GM10266 (cell line): ENCODE measurements around the gene KIF26B.

Experiments
- DNase-seq: peaks from one replicate; pipeline ENCODE4 v3.0.0; 2012; ENCODE audit errors: extremely low spot score
- TF ChIP-seq, protein P1 (sequence below): IDR thresholded peaks from 2 replicates; pipeline ENCODE4 v1.5.1; 2012; ENCODE audit warnings: mild to moderate bottlenecking, low read depth; ENCODE audit not compliant: control insufficient read depth, insufficient read depth; ENCODE audit errors: missing control alignments

KIF26B gene

DNA sequence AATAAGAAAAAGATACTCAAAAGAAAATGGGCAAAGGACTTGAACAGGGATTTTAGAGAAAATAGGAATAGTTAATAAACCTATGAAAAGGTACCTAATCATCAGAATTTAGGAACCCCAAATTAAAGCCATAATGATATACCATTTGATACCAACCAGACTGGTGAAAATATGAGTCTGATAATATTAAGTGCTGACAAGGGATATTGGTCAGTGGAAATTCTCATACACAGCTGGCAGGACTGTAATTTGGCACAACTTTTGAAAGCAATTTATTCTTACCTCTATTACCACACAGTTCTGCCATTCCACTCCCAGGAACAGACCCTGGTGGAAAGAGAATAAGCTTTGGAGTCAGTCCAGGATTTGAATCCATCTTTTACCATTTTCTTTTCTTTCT lies 111.3 kb downstream of the KIF26B start:
- DNase-seq: no peak
- TF ChIP-seq, protein P1, sequence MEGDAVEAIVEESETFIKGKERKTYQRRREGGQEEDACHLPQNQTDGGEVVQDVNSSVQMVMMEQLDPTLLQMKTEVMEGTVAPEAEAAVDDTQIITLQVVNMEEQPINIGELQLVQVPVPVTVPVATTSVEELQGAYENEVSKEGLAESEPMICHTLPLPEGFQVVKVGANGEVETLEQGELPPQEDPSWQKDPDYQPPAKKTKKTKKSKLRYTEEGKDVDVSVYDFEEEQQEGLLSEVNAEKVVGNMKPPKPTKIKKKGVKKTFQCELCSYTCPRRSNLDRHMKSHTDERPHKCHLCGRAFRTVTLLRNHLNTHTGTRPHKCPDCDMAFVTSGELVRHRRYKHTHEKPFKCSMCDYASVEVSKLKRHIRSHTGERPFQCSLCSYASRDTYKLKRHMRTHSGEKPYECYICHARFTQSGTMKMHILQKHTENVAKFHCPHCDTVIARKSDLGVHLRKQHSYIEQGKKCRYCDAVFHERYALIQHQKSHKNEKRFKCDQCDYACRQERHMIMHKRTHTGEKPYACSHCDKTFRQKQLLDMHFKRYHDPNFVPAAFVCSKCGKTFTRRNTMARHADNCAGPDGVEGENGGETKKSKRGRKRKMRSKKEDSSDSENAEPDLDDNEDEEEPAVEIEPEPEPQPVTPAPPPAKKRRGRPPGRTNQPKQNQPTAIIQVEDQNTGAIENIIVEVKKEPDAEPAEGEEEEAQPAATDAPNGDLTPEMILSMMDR: no peak

DNA sequence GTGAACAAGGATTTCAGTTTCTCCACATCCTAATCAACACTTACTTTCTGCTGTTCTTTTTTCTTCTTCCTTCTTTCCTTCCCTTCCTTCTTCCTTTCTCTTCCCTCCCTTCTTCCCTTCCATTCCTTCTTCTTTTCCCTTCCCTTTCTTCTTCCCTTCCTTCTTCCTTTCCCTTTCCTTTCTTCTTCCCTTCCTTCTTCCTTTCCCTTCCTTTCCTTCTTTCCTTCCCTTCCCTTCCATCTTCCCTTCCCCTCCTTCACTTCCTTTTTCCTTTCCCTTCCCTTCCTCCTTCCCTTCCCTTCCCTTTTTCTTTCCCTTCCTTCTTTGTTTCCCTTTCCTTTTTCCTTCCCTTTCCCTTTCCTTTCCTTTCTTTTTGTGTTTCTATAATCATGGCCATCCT lies 115.3 kb downstream of the KIF26B start:
- TF ChIP-seq, protein P1: no peak
- no peak for DNase-seq

DNA sequence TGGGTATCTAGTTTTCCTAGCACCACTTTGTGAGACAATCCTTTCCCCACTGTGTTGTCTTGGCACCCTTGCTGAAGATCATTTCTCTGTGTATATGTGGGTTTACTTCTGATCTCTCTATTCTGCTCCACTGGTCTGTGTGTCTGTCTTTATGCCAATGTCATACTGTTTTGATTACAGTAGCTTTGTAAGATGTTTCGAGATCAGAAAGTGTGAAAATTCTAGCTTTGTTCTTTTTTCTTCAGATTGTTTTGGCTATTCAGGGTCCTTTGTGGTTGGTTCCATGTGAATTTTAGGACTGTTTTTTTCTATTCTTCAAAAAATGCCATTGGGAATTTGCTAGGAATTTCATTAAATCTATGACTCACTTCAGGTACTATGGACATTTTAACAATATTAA lies 116.2 kb downstream of the KIF26B start:
- TF ChIP-seq, protein P1: no peak
- no peak for DNase-seq

DNA sequence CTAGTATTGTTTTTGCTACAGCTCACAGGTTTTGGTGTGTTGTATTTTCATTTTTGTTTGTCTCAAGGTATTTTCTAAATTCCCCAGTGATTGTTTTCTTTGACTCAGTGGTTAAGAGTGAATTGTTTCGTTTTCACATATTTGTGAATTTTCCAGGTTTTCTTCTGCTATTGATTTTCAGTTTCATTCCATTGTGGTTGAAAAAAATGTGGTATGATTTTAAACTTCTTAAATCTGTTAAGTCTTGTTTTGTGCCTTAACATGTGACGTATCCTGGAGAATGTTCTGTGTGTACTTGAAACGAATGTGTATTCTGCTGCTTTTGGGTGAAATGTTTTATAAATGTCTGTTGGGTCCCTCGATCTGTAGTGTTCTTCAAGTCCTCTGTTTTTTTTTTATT lies 117.9 kb downstream of the KIF26B start:
- no peak for DNase-seq
- TF ChIP-seq, protein P1: no peak

DNA sequence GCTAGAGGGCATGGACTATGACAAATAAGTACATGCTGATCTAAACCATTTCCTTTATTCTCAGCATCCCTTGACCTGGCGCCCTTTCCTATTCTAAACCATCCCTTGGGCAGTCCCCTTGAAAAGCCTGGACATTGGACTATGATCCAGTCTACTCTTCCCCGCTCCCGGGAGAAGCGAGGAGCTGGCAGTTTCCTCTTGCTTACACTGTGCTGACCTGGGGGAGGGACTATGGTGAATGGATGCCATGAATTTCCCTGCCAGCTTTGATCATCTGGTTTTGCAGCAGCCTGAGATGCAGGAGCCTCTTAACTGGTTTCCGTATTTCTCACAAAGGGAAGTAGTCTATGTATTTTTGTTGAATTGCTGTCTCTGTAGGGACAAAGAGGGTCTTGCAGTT lies 121.7 kb downstream of the KIF26B start:
- DNase-seq: no peak

DNA sequence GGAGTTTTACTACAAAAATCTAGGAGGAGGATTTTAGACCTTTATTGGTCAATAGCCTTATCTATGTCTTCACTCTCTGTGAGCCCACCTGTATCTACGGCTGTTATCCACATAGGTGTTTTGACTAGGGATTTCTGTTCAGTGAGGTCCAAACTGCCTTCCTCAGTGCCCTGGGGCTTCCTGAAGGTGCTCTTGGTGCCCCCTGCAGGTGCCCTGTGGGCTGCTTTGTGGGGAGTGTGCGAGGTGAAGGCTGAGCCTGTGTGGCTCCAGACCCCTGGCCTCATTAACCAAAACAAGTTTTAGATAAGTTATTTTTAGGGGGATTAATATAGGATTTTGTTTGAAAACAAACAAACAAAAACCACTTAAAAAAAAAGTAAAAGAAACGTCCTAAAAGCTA lies 122.5 kb downstream of the KIF26B start:
- no peak for DNase-seq
- TF ChIP-seq, protein P1: no peak

More for the DNA sequence above, 121.7 kb downstream of the KIF26B start:
- TF ChIP-seq, protein P1: no peak

DNA sequence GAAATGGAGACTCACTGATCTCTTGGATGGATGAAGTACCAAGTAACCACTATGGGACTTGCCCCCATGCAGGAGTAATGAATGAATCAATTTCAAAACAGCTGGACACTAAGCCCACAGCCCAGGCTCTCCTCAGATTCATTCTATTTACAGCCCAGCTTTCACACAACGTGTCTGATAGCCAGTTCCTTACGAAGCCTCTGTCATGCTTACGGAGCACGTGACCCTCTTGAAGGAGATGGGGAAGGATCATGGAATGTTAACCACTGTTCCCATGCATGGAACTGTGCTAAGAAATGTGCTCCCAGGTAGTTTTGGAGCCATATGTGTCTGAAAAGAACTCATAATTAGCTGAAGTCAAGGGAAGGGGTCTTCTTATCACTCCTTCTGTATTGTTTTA lies 124.1 kb downstream of the KIF26B start:
- TF ChIP-seq, protein P1: no peak
- no peak for DNase-seq
